HL-60 (cell line): ENCODE measurements around the gene C5AR2.
"Not testable (repeated sequence)": the region's sequence is repeated elsewhere in the genome, so short reads cannot be mapped to it uniquely, and the experiment has no call there.

Experiments used
- DNase-seq, 2 experiments: peaks; one replicate each; pipeline ENCODE4 v3.0.0-alpha.2; 2010 to 2020; ENCODE audit warnings: low read depth in 1 of 2, low spot score in 1 of 2
- H3K27ac ChIP-seq: fragments of 250-450 bp; sonication (Bioruptor Pico); replicated peaks from 2 replicates; pipeline ENCODE4 v1.5.1; 2020; ENCODE audit warnings: mild to moderate bottlenecking, moderate library complexity
- H3K27me3 ChIP-seq: fragments of 250-450 bp; sonication (Bioruptor Pico); 2 replicates; pipeline ENCODE4 v1.5.1; 2021; ENCODE audit warnings: mild to moderate bottlenecking, moderate library complexity; ENCODE audit not compliant: insufficient read depth, poor library complexity, severe bottlenecking
- H3K4me3 ChIP-seq: replicated peaks from 2 replicates; pipeline ENCODE4 v1.5.1; 2011; ENCODE audit warnings: mild to moderate bottlenecking, control low read depth, low read length; ENCODE audit not compliant: insufficient read depth
- CTCF ChIP-seq: IDR thresholded peaks from one replicate; pipeline ENCODE4 v1.5.1; 2011; ENCODE audit warnings: low read length, control low read depth, inconsistent platforms; ENCODE audit not compliant: insufficient read depth
- GABPA ChIP-seq: IDR thresholded peaks from 2 replicates; pipeline ENCODE4 v1.6.1; 2012; ENCODE audit warnings: low read depth
- POLR2AphosphoS5 ChIP-seq: IDR thresholded peaks from 2 replicates; pipeline ENCODE4 v1.6.1; 2012; ENCODE audit warnings: low read depth
- REST ChIP-seq: IDR thresholded peaks from 2 replicates; pipeline ENCODE4 v1.6.1; 2012; ENCODE audit warnings: low read depth; ENCODE audit not compliant: insufficient replicate concordance
- SPI1 ChIP-seq: IDR thresholded peaks from 2 replicates; pipeline ENCODE4 v1.6.1; 2012; ENCODE audit warnings: low read depth, mild to moderate bottlenecking, borderline replicate concordance

C5AR2 gene

GRCh38 chr19:47384533-47384932 is 52.6 kb downstream of the C5AR2 start:
- H3K27me3 ChIP-seq, H3K4me3 ChIP-seq, H3K27ac ChIP-seq, DNase-seq: not testable (repeated sequence)

- TF ChIP-seq POLR2AphosphoS5 = peak; percentile 36; the same call in 1 of the 2 replicates
- H3K27me3 ChIP-seq, H3K4me3 ChIP-seq, H3K27ac ChIP-seq: not testable (repeated sequence)
- DNase-seq = peak in 1 of 2 experiments; percentile 64
These were observed 54.6 kb downstream of the C5AR2 start for GRCh38 chr19:47386582-47386981.

- not testable (repeated sequence) for H3K4me3 ChIP-seq, DNase-seq, H3K27me3 ChIP-seq, H3K27ac ChIP-seq
These were observed 55.6 kb downstream of the C5AR2 start for GRCh38 chr19:47387623-47388022.

- peak in 1 of 2 experiments; percentile 86 for DNase-seq
- H3K4me3 ChIP-seq, H3K27me3 ChIP-seq: not testable (repeated sequence)
- peak overlapping the region; percentile 62 for H3K27ac ChIP-seq
- peak; percentile 13; the same call in 1 of the 2 replicates for TF ChIP-seq SPI1
These were observed 56.7 kb downstream of the C5AR2 start for GRCh38 chr19:47388721-47389120.

- peak overlapping the region; percentile 74 for H3K27ac ChIP-seq
- DNase-seq = peak; percentile 94 to 97
- no peaks in the 10 kb centered on the region for H3K27me3 ChIP-seq
- no peak overlapping the region for H3K4me3 ChIP-seq
- 0 out of 2 replicates have a peak, but pooled peaks have one; percentile 13 for TF ChIP-seq GABPA
- TF ChIP-seq POLR2AphosphoS5 = peak; percentile 25; the same call in 1 of the 2 replicates
- TF ChIP-seq SPI1 = no peak
- no peak for TF ChIP-seq CTCF
- no peak for TF ChIP-seq REST
These were observed 57.2 kb downstream of the C5AR2 start for GRCh38 chr19:47389150-47389556.

- Histone ChIP-seq H3K4me3 (no peak overlapping the region), H3K27ac (no peak overlapping the region; the same call in 1 of the 2 replicates), H3K27me3 (peaks cover 2% of the 10 kb centered on the region)
- no peak for TF ChIP-seq GABPA
- no peak for DNase-seq
These were observed 58.8 kb downstream of the C5AR2 start for GRCh38 chr19:47390533-47391488.

- H3K27me3 ChIP-seq = peaks cover 2% of the 10 kb centered on the region
- H3K4me3 ChIP-seq = no peak overlapping the region
- no peak overlapping the region for H3K27ac ChIP-seq
- TF ChIP-seq SPI1 (no peak), CTCF (peak; percentile 76)
- DNase-seq = peak; percentile 59 to 87
These were observed 59.7 kb downstream of the C5AR2 start for GRCh38 chr19:47391510-47392223.
